ENCODE results near the gene DGKD.
"Not testable (repeated sequence)": the region's sequence is repeated elsewhere in the genome, so short reads cannot be mapped to it uniquely, and the experiment has no call there.

DGKD gene

GRCh38 chr2:233362742-233363141, 8.4 kb downstream of the DGKD start:
- no peak for DNase-seq

DNA sequence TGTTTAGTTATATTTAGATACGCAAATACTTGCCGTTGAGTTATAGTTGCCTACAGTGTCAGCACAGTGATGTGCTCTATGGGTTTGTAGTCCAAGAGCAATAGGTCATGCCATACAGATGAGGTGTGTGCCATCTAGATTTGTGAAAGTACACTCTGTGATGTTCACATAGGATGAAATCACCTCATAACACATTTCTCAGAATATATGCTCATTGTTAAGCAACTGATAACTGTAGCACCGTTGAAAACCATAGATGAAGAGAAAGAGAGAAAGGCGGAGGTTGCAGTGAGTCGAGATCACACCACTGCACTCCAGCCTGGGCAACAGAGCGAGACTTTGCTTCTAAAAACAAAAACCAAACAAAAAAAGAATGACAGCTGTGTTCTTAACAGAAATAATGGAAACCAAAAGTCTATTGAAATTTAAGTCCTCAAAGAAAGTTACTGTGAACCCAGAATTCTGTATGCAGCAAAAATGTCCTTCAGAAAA, 9.5 kb downstream of the DGKD start:
- no peak for DNase-seq

- no peak for DNase-seq
These were observed 11.7 kb downstream of the DGKD start for GRCh38 chr2:233365861-233366520.

- DNase-seq, result no peak
These were observed 13.3 kb downstream of the DGKD start for GRCh38 chr2:233367586-233367985.

DNA sequence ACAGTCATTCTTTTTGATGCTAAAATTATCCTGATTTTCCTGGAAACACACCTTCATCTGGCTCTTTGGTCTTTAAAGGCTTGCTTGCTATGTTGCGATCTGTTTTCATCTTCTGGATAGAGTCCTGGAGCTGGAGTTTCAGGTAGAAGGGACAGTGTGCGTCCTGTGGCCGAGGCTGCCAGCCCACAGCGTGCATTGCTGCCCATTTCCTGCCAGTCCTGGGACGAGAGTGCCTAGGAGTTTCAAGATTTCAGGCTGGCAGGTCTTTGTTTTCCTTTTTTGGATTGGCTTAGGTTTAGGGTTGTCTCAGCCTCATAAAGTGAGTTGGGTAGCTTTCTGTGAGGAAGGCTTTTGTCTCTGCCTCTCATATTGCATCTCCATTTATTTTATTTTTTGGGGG, 14.5 kb downstream of the DGKD start:
- no peak for DNase-seq

- no peak for DNase-seq
These were observed 15.2 kb downstream of the DGKD start for GRCh38 chr2:233369462-233369861.

GRCh38 chr2:233369897-233370685, 15.8 kb downstream of the DGKD start:
- DNase-seq, result no peak

DNA sequence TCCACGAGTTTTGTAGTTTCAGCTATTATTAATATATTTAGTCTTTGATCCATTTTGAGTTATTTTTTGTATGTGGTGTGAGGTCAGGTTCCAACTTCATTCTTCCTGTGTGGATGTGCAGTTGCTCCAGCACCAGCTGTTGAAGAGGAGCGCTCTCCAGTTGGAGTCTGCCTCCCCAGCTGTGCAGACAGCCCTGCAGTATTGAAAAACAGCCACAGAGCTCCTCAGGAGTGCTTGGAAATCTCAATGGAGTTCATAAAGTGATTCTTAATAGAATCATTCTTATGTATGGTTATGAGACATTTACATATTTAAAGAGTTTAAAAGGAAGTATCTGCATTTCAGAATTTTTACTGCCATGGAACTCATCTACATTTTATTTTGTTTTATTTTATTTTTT, 17.3 kb downstream of the DGKD start:
- DNase-seq, result no peak

GRCh38 chr2:233372855-233373254, 18.6 kb downstream of the DGKD start:
- no peak for DNase-seq

DNA sequence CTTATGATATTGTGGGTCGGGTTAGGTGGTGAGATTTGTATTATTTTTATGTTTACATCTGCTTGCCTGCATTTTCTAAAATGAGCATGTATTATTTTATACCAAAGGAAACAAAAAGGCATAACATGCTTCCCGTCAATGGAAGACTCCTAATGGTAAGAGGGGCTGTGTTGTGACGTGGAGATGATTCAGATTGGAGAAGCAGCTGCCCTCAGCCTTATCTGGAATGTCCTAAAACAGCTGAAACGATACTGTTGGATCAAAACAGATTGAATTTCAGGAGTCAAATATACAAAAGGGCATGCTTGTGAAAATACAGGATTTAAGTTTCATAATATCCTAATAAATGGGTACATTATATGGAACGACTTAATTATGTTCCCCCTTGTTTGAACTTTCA, 19.0 kb downstream of the DGKD start:
- no peak for DNase-seq

GRCh38 chr2:233374776-233375175, 20.5 kb downstream of the DGKD start:
- DNase-seq, result not testable (repeated sequence)

- no peak for DNase-seq
These were observed 21.4 kb downstream of the DGKD start for GRCh38 chr2:233375490-233376314.

- no peak for DNase-seq
These were observed 24.7 kb downstream of the DGKD start for GRCh38 chr2:233379034-233379433.

GRCh38 chr2:233379441-233379840, 25.1 kb downstream of the DGKD start:
- DNase-seq, result no peak

- DNase-seq, result no peak
These were observed 26.0 kb downstream of the DGKD start for GRCh38 chr2:233380132-233380895.

GRCh38 chr2:233380995-233381637, 26.8 kb downstream of the DGKD start:
- DNase-seq, result no peak

- DNase-seq, result no peak
These were observed 27.3 kb downstream of the DGKD start for GRCh38 chr2:233381638-233381995.

- DNase-seq, result no peak
These were observed 29.7 kb downstream of the DGKD start for GRCh38 chr2:233384015-233384414.

- DNase-seq, result no peak
These were observed 30.7 kb downstream of the DGKD start for GRCh38 chr2:233384811-233385488.

- no peak for DNase-seq
These were observed 31.3 kb downstream of the DGKD start for GRCh38 chr2:233385489-233386044.

DNA sequence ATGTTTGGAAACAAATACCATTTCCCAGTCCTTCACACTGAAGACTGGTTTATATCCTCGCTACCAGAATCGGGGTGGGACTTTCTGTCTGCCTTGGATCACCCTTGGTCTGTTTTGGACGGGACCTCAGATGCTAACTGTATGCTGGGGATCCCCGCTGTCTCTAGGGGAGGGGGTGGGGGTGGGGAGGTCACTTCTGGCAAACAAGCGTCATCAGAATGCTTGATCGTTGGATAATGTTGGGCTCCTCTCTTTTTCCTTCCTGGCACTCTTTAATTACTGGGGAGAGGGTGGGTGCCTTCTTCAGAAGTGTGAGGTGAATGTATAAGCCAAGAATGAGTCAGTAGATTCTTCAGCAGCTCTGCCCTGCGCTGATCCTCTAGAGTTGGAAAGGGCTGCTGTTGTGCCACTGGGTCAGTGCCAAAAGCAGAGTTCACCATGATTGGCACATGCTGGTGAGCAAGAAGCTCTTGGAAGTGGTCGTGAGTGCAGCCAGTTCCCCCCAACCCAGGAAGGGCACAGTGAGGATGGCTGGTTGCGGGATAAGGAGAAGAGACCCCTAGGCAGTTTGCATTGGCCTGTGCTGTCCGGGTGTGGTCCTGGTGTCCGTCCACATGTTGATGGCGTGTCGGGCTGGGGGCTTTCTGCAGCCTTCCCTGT, 32.2 kb downstream of the DGKD start:
- DNase-seq, result no peak
